Measurements from ENCODE around the gene CACNA1C.

CACNA1C gene

GRCh38 chr12:2618291-2618995 lies 565.7 kb downstream of the CACNA1C start:
- no peak for DNase-seq

DNA sequence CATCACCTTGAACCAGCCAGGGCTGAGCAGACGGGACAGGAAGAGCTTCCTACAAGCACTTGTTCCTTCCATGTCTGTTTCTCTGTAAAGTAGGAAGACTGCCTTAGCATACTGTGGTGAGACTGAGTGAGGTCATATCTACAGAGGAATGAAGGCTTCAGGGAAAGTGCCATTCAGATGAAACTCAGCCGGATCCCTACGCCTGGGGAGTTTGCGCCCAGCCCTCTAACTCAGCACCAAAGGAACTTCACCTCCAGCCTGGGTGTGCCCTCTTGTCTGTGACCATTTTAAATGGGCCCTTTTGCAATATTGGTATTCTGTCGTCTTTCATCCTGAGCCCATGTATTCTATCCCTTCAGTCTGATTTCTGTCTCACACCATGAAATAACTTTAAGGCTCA lies 566.3 kb downstream of the CACNA1C start:
- DNase-seq: no peak

GRCh38 chr12:2622460-2622859 lies 569.7 kb downstream of the CACNA1C start:
- DNase-seq: no peak

DNA sequence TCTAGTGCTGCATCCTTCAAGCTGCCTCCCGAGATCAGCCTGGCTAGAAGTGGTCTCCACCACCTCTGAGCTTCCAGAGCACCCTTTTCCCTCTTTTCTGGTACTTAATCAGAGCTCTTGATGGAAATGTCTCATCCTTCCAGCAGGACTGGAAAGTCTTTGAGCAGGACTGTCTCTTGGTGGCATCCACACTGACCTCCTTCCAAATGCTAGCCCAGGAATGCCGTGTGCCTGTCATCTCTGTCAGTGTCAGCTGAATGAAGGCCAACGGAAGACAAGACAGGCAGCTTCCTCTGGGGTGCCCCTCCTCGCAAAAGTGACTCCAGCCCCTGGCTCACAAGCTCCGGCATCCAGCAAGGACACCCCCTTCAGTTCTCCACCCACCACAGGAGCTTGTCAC lies 570.7 kb downstream of the CACNA1C start:
- no peak for DNase-seq

DNA sequence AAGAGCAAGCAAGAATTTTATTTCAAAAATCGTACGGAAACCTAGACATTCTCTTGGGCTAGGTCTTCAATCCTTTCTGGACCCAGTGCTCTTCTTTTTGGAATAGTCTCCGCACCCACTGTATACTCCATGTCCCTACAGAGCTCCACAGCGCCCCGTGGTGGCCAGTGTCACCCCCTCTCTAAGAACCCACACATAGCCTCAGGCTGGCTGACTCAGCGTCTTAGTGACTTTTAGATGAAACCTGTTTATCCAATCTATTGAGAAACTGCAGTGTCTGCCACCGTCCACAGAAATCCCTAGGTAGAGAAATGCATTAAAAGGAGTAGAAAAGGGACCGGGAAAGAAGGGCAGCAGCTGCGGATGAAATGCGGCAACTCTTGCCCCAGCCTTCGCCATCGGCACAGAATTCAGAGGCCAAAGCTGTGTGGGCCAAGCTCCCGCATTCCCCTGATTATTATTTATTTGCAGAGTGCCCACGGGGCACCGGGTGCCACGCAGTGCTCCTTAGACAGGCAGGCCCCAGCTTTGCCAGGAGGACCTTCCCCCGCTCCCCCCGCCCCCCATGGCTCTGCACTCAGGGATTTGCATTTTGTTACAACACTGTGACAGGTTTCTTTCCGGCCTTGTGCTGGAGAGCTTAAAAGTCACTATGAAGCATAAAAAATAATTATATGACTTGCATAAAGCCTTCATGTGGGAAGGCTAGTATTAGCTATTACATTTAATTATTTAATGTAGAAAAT lies 571.9 kb downstream of the CACNA1C start:
- DNase-seq: no peak

GRCh38 chr12:2625289-2625612 lies 572.5 kb downstream of the CACNA1C start:
- no peak for DNase-seq

DNA sequence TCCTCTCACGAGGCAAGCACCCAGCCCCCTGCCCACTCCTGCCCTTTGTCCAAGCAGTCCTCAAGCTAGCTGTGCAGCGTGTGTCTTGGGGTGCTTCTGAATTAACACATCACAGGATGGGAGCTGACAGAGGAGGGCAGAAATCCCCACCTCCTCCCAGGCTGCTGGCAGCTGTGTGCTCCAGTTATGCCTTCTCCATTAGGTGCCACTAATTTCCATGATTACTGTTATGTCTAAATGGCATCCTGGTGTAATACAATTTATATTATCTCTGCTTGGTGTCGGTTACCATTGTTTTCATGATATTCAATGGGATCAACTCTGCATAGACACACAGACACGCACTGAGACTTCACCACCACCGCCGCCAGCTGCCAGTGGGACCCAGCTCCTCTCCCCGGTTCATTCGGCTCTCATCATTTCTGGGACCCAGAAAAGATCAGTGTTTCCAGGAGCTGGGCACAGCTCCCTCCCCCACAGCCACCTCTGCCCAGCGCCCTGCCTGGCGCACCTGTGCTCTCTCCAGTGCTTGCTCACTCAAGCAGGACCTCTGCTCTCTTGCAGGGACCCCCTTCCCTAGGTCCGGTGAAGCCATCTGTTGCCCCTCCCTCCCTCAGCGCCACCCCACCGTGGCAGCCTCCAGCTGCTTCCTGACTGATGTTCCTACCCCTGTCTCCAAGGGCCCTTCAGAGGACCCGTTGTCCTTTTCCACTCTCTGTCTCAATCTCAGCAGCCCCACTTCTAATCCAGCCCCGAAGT lies 574.5 kb downstream of the CACNA1C start:
- DNase-seq: no peak

GRCh38 chr12:2627835-2628191 lies 575.0 kb downstream of the CACNA1C start:
- no peak for DNase-seq

GRCh38 chr12:2628401-2628800 lies 575.6 kb downstream of the CACNA1C start:
- no peak for DNase-seq

- DNase-seq: no peak
Measured at GRCh38 chr12:2629051-2629450, 576.3 kb downstream of the CACNA1C start.

DNA sequence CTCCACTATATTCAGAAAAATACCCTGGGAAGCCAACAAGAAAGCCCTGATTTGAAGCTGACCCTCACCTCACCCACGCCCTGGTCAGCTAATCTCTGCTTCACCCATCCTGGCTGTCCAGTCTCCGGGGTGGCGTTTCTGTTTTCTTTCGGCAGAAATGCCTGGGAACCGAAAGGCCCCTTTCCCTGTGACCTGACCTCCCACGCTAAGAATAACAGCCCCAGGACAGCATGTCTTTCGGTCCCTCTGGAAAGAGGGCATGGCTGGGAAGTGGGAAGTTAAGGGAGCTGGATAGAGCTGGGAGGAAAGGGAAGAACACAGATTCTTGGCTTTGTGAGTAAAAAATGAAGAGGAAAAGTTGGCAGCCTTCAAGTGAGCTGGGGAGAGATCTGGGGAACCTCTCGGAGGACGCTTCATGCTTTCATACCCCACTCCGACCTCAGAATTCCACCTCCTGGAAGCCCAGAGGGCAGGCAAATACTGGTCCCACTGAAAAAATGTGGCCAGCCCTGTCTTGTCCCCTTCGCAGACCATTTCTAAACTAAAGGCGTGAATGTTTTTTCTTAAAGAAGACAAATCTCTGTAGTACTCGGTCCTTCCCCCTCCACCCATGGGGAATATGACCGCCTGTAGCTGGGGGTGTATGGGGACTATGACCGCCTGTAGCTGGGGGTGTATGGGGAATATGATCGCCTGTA lies 579.0 kb downstream of the CACNA1C start:
- no peak for DNase-seq

DNA sequence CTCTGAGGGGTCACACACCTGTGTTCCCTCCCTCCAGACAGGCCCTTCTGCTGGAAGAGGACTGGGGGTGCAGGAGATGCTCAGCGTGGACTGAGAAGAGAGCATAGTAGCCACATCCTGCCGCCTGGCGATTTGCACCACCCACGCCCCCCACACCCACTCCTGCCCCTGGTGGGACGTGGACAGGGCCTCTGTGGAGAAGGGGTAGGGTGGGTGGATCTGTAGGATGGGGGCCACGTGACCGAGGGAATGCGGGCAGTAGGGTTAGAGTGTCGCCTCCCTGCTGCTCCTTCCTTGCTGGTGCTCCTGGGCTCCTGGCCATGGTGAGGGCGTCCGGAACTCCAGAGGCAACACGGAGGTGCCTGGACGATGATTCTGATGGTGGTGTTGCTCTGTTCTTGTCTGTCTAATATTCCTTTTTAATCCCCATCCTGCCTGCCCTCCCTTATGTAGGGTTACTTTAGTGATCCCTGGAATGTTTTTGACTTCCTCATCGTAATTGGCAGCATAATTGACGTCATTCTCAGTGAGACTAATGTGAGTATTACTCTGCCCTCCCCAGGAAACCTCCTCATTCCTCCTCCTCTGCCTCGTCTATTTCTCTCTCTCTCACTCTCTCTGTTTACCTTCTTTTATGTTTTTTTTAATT lies 580.5 kb downstream of the CACNA1C start:
- DNase-seq: no peak

DNA sequence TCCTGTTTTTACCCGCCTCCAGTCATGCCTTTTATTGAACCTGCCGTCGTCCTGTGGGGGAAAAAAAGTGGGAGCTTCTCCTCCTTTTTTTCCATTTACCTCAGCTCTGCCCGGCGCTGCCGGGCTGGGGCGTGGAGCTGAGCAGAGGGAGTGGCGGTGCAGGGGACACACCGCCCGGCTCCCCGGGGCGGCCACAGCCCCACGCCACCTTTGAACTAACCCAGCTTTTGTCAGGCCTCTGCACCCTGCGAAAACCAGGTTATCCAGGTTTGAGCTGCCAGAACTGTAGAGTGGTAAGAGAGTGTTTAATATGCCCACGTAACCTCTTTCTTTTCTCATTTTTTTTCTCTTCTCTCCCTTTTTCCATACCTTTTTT lies 581.0 kb downstream of the CACNA1C start:
- no peak for DNase-seq

- no peak for DNase-seq
Measured at GRCh38 chr12:2634471-2634870, 581.7 kb downstream of the CACNA1C start.

DNA sequence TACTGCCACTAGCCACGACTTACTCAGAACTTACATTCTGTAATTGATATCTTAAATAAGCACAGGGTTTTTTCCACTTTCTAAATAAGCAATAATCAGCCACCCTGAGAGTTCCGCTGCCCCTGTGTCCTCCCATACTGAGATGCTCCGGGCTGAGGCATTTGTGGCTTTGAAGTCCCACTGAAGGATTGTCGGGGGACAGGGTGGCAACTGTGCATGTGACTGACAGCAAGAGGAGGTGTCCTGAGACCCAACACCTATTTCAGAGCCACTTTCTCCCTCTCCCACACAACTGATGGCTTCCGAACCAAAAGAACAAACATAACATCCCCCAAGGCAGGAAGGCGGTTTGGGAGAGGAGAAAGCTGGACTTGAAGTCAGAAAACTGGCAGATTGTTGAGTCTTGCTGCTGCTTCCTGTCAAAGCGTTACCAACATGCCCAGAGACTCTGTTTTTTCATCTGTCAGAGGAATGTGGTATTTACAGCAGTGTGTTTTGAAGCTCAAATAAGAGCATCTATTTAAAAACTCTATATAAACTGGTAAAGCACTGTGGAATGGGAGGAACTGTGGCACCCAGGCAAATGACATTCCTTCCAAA lies 584.1 kb downstream of the CACNA1C start:
- no peak for DNase-seq

DNA sequence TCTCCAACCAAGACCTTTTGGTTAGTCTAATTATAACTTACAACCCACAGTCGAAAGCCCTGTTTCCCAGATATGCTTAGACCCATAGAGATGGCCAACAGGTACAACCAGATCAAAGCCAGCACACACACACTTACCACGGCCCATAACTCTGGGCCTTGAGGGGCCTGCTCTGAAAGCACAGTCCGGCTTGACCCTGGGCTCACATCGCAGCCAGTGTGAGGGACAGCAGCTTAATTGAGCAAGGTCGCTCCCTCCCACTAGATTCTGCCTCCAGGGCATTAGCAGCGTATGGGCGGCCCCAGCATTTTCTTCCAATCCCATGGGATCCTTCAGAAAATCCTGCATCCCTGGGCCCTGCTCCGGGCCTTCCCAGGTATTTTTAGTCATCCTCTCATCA lies 584.6 kb downstream of the CACNA1C start:
- no peak for DNase-seq

- no peak for DNase-seq
Measured at GRCh38 chr12:2638273-2639019, 585.7 kb downstream of the CACNA1C start.

DNA sequence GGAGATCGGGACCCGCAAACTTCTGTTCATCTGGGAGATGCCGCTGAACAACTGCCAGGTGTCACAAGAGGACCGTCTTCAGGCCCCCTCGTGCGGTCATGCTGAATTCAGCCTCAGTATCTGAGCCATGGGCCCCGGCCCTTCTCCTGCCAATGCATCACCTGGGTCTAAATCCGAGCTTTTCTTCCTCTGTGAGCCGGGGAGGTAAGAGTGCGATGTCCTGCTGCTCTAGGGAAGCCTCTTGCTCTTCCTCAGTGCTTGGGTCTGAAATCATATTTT lies 586.2 kb downstream of the CACNA1C start:
- no peak for DNase-seq

DNA sequence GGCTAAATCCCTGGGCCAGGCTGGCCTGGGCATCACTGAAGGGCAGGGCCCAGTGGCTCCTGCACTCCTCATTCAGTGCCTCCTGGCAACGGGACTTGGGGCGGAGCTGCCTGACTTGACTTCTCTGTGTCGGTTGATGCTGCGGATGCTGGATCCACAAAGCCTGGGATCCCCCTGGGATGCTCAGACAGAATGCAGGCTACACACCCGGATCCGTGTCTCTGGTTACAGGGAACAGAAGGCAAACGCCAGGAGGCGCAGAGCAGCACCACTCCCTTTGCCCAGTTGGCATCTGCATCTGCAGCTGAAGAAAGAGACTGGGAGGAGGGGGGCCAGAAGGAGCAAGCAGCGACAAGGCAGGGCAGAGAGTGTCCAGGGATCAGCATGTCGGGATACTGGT lies 587.5 kb downstream of the CACNA1C start:
- no peak for DNase-seq

- DNase-seq: no peak
Measured at GRCh38 chr12:2640709-2641108, 587.9 kb downstream of the CACNA1C start.

DNA sequence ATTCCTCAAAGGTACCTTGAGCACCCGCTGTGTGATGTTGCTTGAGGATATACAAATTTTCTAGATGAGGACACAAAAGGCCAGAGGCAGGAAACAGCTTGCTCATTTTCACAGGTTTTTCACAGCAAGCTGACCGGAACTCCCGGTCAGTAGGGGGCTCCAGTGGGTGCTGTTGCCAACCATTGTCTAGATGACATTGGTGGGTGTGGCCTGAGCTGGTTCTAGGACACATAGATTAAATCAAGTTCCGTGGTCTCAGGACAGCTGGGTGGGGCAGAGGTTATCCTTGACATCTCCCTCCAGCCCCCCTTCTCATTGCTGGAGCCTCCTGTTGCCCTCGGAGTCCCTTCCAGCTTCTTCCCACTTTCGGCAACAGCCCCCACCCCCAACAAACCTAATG lies 588.4 kb downstream of the CACNA1C start:
- DNase-seq: no peak

- no peak for DNase-seq
Measured at GRCh38 chr12:2641761-2642160, 589.0 kb downstream of the CACNA1C start.

Data from NCI-H146 (cell line).